ENCODE results near the gene PPP1R2. TPM values are rescaled to one million over a fixed set of nuclear protein-coding genes. Genes with fewer than 3 reads are reported as not detected.
A peak's percentile ranks its signal among the peaks of the same experiment; 100 is the strongest.

Gene PPP1R2
- total RNA-seq, 2 donors from 2014 or later: 68.7 to 71.9 TPM

DNA sequence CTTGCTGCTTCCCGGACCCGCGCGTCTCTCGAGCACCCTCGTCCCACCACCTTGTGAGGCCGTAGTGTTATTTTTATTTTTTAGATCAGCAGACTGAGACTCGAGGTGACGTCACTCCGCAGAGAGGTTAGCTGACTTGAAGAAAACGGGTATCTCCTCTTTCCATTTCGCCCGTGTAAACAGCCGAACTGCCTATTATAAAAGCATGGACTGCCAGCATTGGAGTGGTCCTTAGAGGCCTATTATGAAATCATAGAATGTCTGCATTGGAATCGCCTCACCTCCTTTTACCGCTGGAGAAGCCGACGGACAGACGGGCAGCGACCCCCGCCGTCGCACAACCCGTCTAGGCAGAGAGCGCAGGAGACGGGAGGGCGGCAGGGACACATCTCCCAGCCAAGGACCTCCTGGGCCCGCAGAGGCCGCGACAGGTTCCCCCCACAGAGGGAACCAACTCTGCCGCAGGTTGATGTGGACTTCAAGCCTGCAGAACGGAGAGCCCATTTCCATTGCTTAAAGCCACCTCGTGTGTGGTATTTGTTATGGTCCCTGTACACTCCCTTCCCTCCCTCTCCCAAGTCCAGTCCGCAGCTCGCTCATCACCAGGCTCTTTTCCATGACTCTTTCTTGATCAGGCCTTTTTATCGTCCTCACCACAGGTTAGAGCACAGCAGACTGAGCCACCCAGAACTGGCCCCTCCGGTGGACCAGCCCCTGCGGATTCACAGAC, 540 bp upstream of the PPP1R2 start:
- Mint-ChIP-seq H3K36me3 (ENCODE audit: insufficient read depth in 2 of 2) (peaks cover 8 to 11% of the 10 kb centered on the region in 2 donors), H3K27me3 (ENCODE audit: low read depth) (no peaks in the 10 kb centered on the region), H3K9me3 (no peaks in the 10 kb centered on the region), H3K4me3 (peak overlapping the region; percentile 85 to 89), H3K4me1 (ENCODE audit: low read depth) (peaks cover 76% of the 10 kb centered on the region), H3K27ac (peak overlapping the region; percentile 48)
- ATAC-seq (replicated peaks in 1 of 2) (peak; percentile 8 to 11), DNase-seq (peak in 1 of 2 donors; percentile 30)

DNA sequence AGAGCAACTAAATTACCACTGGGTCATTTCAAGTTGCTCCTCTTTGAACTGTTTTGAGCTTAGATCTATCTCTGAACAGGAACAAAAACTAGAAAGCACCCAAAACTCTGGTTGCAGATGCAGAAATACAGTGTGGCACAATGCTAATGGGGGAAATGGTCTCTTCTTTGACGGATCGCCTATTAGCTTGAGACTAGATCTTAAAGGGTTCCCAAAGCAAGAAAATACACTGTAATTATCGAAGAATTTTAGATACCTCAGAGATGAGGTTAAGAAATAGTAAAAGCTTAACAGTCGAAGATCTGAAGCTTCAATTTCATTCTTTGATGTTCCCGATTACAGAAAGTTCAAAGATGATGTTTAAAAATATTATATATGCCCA, 818 bp downstream of the PPP1R2 start:
- DNase-seq (no peak), ATAC-seq (replicated peaks in 1 of 2) (no peak)
- Mint-ChIP-seq H3K27ac (peak overlapping the region; percentile 95), H3K9me3 (no peaks in the 10 kb centered on the region), H3K4me3 (peak overlapping the region; percentile 85 to 89), H3K4me1 (ENCODE audit: low read depth) (peaks cover 76% of the 10 kb centered on the region), H3K36me3 (ENCODE audit: insufficient read depth in 2 of 2) (peaks cover 8 to 11% of the 10 kb centered on the region in 2 donors), H3K27me3 (ENCODE audit: low read depth) (no peaks in the 10 kb centered on the region)

DNA sequence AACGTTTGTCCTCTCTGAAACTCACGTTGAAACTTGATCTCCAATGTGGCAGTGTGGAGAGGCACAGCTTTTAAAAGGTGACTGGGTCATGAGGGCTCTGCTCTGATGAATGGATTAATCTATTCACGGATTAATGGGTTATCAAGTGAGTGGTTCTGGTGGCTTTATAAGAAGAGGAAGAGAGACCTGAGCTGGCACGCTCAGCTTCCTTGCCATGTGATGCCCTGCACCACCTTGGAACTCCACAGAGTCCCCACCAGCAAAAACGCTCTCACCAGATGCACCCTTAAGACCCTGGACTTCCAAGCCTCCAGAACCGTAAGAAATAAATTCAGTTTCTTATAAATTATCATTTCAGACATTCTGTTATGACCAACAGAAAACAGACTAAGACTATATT, 2.6 kb downstream of the PPP1R2 start:
- no peaks in the 10 kb centered on the region for H3K9me3 Mint-ChIP-seq
- H3K27ac Mint-ChIP-seq: peak overlapping the region; percentile 95
- DNase-seq (no peak), ATAC-seq (replicated peaks in 1 of 2) (no peak)
- H3K36me3 Mint-ChIP-seq (ENCODE audit: insufficient read depth in 2 of 2): peaks cover 8 to 13% of the 10 kb centered on the region in 2 donors
- no peaks in the 10 kb centered on the region for H3K27me3 Mint-ChIP-seq (ENCODE audit: low read depth)
- peak overlapping the region; percentile 85 to 89 for H3K4me3 Mint-ChIP-seq
- peaks cover 71% of the 10 kb centered on the region for H3K4me1 Mint-ChIP-seq (ENCODE audit: low read depth)

DNA sequence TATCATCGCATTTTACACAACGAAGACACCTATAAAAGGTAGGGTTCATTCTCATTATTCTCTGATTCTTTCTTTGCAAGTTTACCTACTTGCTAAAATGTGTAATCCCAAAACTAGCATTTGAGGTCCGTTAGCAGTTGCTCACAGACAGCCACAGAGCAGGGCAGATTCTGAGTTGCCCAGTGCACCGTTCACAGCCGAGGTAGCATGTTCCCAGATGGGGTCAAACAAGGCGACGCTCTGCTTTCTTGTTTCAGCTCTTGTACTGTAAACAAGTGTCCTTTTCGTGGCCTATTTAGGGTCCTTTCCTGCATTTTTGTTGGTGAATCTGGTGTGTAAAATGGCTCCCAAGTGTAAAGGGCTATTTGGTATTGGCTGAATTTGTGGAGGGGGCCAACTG, 3.1 kb downstream of the PPP1R2 start:
- peaks cover 71% of the 10 kb centered on the region for H3K4me1 Mint-ChIP-seq (ENCODE audit: low read depth)
- ATAC-seq (replicated peaks in 1 of 2): peak; percentile 29 to 38
- H3K27me3 Mint-ChIP-seq (ENCODE audit: low read depth): no peaks in the 10 kb centered on the region
- DNase-seq: peak; percentile 57 to 62
- H3K4me3 Mint-ChIP-seq: peak overlapping the region; percentile 85 to 89
- peaks cover 8 to 18% of the 10 kb centered on the region in 2 donors for H3K36me3 Mint-ChIP-seq (ENCODE audit: insufficient read depth in 2 of 2)
- no peaks in the 10 kb centered on the region for H3K9me3 Mint-ChIP-seq
- peak overlapping the region; percentile 95 for H3K27ac Mint-ChIP-seq

DNA sequence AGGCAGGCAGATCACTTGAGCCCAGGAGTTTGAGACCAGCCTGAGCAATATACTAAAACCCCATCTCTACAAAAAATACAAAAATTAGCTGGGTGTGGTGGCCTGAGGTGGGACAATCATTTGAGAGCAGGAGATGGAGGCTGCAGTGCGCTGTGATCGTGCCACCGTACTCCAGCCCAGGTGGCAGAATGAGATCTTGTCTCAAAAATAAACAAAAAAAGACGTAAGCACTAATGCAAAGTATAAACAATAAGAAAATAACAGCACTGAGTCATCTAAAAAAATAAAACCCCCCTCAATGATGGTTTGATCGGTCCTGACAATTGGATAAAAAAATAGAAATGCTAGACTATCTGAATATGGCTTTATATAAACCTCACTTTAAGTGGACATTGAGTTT, 3.6 kb downstream of the PPP1R2 start:
- Mint-ChIP-seq H3K9me3 (no peaks in the 10 kb centered on the region), H3K4me3 (peak overlapping the region; percentile 85 to 89), H3K4me1 (ENCODE audit: low read depth) (peaks cover 71% of the 10 kb centered on the region), H3K27ac (peak overlapping the region; percentile 95), H3K27me3 (ENCODE audit: low read depth) (no peaks in the 10 kb centered on the region), H3K36me3 (ENCODE audit: insufficient read depth in 2 of 2) (peaks cover 10 to 21% of the 10 kb centered on the region in 2 donors)
- DNase-seq: no peak
- ATAC-seq (replicated peaks in 1 of 2): no peak

DNA sequence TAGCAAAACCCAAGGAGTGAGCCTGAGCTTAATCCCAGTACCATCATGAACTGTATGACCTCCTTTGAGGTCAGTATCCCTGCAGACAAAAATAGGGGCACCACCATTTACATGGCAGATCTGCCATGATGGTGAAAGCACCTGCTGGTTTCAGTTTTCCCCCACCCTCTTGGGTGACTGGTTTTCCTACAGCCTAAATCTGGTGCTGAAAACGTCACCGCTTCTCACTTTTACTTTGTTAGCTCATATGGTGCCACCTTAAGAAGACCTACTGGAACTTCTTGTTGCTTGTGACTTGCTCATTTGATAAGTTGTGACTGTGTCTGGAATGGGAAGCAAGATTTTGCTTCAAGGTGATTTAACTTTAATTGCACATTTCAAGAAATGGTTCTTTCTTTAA, 5.1 kb downstream of the PPP1R2 start:
- H3K27me3 Mint-ChIP-seq (ENCODE audit: low read depth): no peaks in the 10 kb centered on the region

DNA sequence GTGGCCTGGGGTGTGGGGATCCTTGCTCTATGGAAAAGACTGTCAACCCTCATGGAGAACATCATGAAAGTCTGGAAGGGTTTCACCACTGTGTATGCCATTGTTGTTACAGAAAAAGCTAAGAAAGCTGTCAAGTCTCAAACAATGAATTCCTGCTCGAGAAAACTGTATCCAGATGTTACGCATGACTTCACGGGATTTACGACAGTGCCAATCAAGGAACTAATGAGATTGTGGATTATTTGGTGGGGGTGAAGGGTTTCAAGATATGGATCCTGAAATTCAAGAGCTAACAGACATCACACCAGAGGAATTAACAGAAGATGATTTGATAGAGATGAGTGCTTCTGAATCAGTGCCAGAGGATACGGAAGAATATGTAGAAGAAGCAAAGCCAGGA, 7.8 kb downstream of the PPP1R2 start:
- no peak for ATAC-seq (replicated peaks in 1 of 2)
- peaks cover 87% of the 10 kb centered on the region for H3K4me1 Mint-ChIP-seq (ENCODE audit: low read depth)
- H3K9me3 Mint-ChIP-seq: no peaks in the 10 kb centered on the region
- no peaks in the 10 kb centered on the region for H3K27me3 Mint-ChIP-seq (ENCODE audit: low read depth)
- H3K36me3 Mint-ChIP-seq (ENCODE audit: insufficient read depth in 2 of 2): peaks cover 2 to 19% of the 10 kb centered on the region in 2 donors
- peak overlapping the region; percentile 19 to 45 for H3K4me3 Mint-ChIP-seq
- DNase-seq: no peak
- peak overlapping the region; percentile 1 for H3K27ac Mint-ChIP-seq

More for the DNA sequence above, 5.1 kb downstream of the PPP1R2 start:
- H3K27ac Mint-ChIP-seq: peak overlapping the region; percentile 95
- H3K9me3 Mint-ChIP-seq: no peaks in the 10 kb centered on the region
- peaks cover 10 to 21% of the 10 kb centered on the region in 2 donors for H3K36me3 Mint-ChIP-seq (ENCODE audit: insufficient read depth in 2 of 2)
- peak overlapping the region; percentile 84 to 85 for H3K4me3 Mint-ChIP-seq
- DNase-seq (peak; percentile 65 to 73), ATAC-seq (replicated peaks in 1 of 2) (peak; percentile 75 to 77)
- H3K4me1 Mint-ChIP-seq (ENCODE audit: low read depth): peaks cover 75% of the 10 kb centered on the region

DNA sequence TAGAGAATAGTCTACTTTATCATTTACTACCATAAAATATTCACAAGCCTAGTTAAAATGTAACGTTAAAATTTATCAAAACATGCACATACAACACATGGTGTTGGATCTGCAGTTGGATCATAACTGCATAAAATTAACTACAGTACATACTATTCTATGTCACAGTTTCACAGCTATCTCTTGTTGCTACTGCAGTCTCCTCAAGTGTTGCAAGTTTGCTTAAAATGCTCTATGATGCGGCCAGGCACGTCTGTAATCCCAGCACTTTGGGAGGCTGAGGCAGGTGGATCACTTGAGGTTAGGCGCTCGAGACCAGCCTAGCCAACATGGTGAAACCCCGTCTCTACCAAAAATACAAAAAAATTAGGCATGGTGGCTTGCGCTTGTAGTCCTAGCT, 10.3 kb downstream of the PPP1R2 start:
- peaks cover 2 to 19% of the 10 kb centered on the region in 2 donors for H3K36me3 Mint-ChIP-seq (ENCODE audit: insufficient read depth in 2 of 2)
- H3K9me3 Mint-ChIP-seq: no peaks in the 10 kb centered on the region

DNA sequence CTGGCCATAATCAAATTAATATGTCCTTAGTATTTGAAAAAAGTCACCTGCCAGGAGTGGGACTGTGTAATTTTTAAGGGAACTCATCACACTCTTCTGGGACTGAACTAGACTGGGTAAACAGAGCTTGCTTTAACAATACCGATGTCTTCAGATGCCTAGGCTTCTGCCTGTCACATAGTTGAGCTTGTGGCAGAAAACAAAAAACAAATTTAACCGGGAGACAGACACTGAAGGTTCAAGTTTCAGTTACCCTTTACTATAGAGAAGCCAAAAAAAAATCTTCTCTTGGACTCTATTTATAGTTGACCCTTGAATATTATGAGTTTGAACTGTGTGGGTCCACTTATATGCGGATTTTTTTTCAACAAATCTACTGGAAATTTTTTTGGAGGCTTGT, 10.8 kb downstream of the PPP1R2 start:
- Mint-ChIP-seq H3K4me1 (ENCODE audit: low read depth) (peaks cover 69% of the 10 kb centered on the region), H3K27ac (peak overlapping the region; percentile 85)

More for the DNA sequence above, 10.3 kb downstream of the PPP1R2 start:
- DNase-seq: no peak
- Mint-ChIP-seq H3K27ac (peak overlapping the region; percentile 85), H3K4me3 (peak overlapping the region; percentile 15 to 45), H3K27me3 (ENCODE audit: low read depth) (no peaks in the 10 kb centered on the region), H3K4me1 (ENCODE audit: low read depth) (peaks cover 69% of the 10 kb centered on the region)
- no peak for ATAC-seq (replicated peaks in 1 of 2)

DNA sequence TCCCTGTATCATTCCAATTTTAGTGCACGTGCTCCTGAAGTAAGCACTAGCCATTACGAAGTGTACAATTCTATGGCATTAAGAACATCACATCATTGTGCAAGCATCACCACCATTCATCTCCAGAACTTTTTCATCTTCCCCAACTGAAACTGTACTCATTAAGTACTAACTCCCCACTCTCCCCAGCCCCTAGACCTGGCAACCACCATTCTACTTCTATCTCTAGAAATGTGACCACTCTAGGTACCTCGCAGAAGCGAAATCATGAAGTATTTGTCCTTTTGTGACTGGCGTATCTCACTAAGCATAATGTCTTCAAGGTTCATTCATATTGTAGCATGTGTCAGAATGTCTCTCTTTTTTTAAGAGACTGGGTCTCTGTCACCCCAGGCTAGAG, 11.4 kb downstream of the PPP1R2 start:
- Mint-ChIP-seq H3K9me3 (no peaks in the 10 kb centered on the region), H3K27me3 (ENCODE audit: low read depth) (no peaks in the 10 kb centered on the region), H3K4me3 (no peak overlapping the region), H3K36me3 (ENCODE audit: insufficient read depth in 2 of 2) (peaks cover 2 to 19% of the 10 kb centered on the region in 2 donors), H3K27ac (peak overlapping the region; percentile 33), H3K4me1 (ENCODE audit: low read depth) (peaks cover 66% of the 10 kb centered on the region)
- DNase-seq (no peak), ATAC-seq (replicated peaks in 1 of 2) (peak; percentile 49 to 62)

More for the DNA sequence above, 10.8 kb downstream of the PPP1R2 start:
- DNase-seq (no peak), ATAC-seq (replicated peaks in 1 of 2) (no peak)
- H3K27me3 Mint-ChIP-seq (ENCODE audit: low read depth): no peaks in the 10 kb centered on the region
- peak overlapping the region in 1 of 2 donors; percentile 45 for H3K4me3 Mint-ChIP-seq
- peaks cover 2 to 19% of the 10 kb centered on the region in 2 donors for H3K36me3 Mint-ChIP-seq (ENCODE audit: insufficient read depth in 2 of 2)
- no peaks in the 10 kb centered on the region for H3K9me3 Mint-ChIP-seq

DNA sequence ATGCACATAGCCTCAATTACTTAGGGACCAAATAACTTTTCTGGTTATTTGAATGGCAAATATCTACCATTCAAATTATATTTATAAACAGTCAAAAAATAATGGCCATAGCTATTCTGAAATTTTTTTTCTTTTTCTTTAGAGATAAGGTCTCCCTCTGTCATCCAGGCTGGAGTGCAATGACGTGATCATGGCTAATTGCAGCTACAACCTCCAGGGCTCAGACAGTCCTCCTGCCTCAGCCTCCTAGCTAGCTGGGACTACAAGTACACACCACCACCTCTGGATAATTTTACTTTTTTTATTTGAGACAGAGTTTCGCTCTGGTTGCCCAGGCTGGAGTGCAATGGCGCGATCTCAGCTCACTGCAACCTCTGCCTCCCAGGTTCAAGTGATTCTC, 16.6 kb downstream of the PPP1R2 start:
- Mint-ChIP-seq H3K4me3 (no peak overlapping the region), H3K9me3 (no peaks in the 10 kb centered on the region), H3K4me1 (ENCODE audit: low read depth) (peaks cover 55% of the 10 kb centered on the region), H3K36me3 (ENCODE audit: insufficient read depth in 2 of 2) (peaks cover 2 to 23% of the 10 kb centered on the region in 2 donors), H3K27ac (no peak overlapping the region), H3K27me3 (ENCODE audit: low read depth) (no peaks in the 10 kb centered on the region)
- DNase-seq (no peak), ATAC-seq (replicated peaks in 1 of 2) (no peak)

DNA sequence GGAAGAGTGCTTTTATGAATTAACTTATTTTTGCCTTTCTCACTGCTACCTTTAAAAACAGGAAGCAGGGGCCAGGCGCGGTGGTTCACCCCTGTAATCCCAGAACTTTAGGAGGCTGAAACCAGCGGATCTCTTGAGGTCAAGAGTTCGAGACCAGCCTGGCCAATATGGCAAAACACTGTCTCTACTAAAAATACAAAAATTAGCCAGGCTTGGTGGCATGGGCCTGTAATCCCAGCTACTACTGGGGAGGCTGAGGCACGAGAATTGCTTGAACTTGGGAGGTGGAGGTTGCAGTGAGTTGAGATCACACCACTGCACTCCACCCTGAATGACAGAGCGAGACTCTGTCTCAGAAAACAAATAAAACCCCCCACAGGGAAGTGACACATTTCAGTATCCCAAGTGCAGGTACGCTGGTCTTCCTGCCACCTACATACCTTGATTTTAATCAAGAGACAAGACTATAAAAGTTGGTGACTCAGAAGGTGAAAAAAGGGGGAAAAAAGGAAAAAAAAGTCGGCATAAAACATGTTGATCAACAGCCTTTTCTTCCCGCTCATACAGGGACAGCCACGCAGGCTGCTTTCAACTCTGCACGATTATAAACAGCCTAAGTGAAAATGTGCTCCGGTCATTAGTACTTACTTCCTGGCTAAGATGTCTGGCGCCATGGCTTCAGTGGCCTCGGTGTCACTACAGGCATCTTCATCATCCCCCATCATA, 18.8 kb downstream of the PPP1R2 start:
- peak; percentile 88 to 93 for ATAC-seq (replicated peaks in 1 of 2)

More for the DNA sequence above, 18.8 kb downstream of the PPP1R2 start:
- DNase-seq: peak; percentile 35 to 50
- Mint-ChIP-seq H3K27me3 (ENCODE audit: low read depth) (no peaks in the 10 kb centered on the region), H3K4me3 (peak overlapping the region; percentile 65 to 75), H3K27ac (peak overlapping the region; percentile 89), H3K4me1 (ENCODE audit: low read depth) (peaks cover 52% of the 10 kb centered on the region), H3K36me3 (ENCODE audit: insufficient read depth in 2 of 2) (peaks cover 2 to 22% of the 10 kb centered on the region in 2 donors), H3K9me3 (no peaks in the 10 kb centered on the region)
